Loucy (cell line): ENCODE data around the gene PSPN.

Source experiments
- EZH2phosphoT487 ChIP-seq: fragments of 200-600 bp; IDR thresholded peaks from 2 replicates; pipeline ENCODE4 v1.6.1; 2018; ENCODE audit warnings: antibody characterized with exemption, mild to moderate bottlenecking, moderate library complexity, borderline replicate concordance
- TF ChIP-seq, protein P1 (sequence below): fragments of 200-600 bp; sonication (generic); conservative IDR thresholded peaks from 2 replicates; pipeline ENCODE4 v1.5.1; 2014; ENCODE audit warnings: mild to moderate bottlenecking, antibody characterized with exemption, low read length

DNA sequence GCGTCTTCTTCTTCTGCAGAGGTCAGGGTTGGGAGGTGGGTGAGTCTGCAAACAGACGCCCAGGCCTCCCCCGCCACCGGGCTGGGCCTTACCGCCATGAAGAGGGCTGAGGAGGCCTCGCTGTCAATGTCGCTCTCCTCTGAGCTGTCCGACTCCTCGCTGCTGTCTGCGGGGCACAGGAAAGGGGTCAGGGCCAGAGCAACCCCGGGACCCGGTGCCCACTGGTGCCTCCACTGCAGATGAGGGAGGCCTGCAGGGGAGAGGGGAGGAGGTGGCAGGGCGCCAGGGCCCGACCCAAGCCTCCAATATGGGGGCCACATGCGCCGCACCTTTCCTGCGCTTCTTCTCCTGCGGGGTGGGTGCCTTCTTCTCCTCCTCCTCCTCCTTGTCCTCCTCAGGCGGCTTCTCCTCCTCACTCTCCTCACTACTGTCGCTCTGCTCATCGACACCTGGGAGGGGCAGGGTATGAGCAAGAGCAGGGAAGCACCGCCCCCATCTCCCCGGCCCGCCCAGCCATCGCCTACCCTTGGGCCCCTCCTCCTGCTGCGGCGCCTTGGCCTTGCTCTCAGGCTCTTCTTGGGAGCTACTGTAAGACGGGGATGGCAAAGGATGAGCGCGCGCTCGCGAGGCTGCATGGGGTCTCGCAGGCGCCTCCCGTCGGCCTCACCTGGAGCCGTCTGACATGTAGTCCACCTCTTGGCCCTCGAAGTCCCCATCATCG is 5.5 kb upstream of the PSPN start:
- TF ChIP-seq, protein P1, sequence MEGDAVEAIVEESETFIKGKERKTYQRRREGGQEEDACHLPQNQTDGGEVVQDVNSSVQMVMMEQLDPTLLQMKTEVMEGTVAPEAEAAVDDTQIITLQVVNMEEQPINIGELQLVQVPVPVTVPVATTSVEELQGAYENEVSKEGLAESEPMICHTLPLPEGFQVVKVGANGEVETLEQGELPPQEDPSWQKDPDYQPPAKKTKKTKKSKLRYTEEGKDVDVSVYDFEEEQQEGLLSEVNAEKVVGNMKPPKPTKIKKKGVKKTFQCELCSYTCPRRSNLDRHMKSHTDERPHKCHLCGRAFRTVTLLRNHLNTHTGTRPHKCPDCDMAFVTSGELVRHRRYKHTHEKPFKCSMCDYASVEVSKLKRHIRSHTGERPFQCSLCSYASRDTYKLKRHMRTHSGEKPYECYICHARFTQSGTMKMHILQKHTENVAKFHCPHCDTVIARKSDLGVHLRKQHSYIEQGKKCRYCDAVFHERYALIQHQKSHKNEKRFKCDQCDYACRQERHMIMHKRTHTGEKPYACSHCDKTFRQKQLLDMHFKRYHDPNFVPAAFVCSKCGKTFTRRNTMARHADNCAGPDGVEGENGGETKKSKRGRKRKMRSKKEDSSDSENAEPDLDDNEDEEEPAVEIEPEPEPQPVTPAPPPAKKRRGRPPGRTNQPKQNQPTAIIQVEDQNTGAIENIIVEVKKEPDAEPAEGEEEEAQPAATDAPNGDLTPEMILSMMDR: no peak
- no peak for TF ChIP-seq EZH2phosphoT487
